Transverse colon (tissue), 4 donors: ENCODE results near the gene NAA35. TPM values are rescaled to one million over a fixed set of nuclear protein-coding genes. Genes with fewer than 3 reads are reported as not detected.

Experiments used
- DNase-seq: peaks from one replicate; pipeline ENCODE4 v3.0.0-alpha.2; 2019
- H3K27ac ChIP-seq, 4 donors: fragments of 200-600 bp; sonication (generic); 2 replicates each; pipeline ENCODE4 v1.5.1; 2016 to 2018; ENCODE audit warnings: inconsistent platforms in 4 of 4
- H3K27me3 ChIP-seq: fragments of 200-600 bp; sonication (generic); 2 replicates; pipeline ENCODE4 v1.5.1; 2017; ENCODE audit warnings: inconsistent platforms
- H3K36me3 ChIP-seq, 4 donors: fragments of 200-600 bp; sonication (generic); 2 replicates each; pipeline ENCODE4 v1.5.1; 2017 to 2019; ENCODE audit warnings: inconsistent platforms in 4 of 4
- H3K4me1 ChIP-seq, 4 donors: fragments of 200-600 bp; sonication (generic); 2 replicates each; pipeline ENCODE4 v1.5.1; 2017 to 2020; ENCODE audit warnings: inconsistent platforms in 4 of 4
- H3K4me3 ChIP-seq, 4 donors: fragments of 200-600 bp; sonication (generic); 1 replicate in 1 of 4; 2 replicates in 3 of 4; pipeline versions ENCODE4 v1.5.1 to v1.6.1; 2017 to 2019; ENCODE audit warnings: inconsistent platforms in 4 of 4
- H3K9me3 ChIP-seq, 2 donors: fragments of 200-600 bp; sonication (generic); 2 replicates each; pipeline ENCODE4 v1.5.1; 2017 to 2019; ENCODE audit warnings: inconsistent platforms in 2 of 2
- EP300 ChIP-seq: sonication (generic); formaldehyde crosslinking; IDR thresholded peaks from one replicate; pipeline ENCODE4 v1.6.1; 2017; ENCODE audit warnings: antibody characterized with exemption, low read depth
- POLR2A ChIP-seq: fragments of 450-650 bp; IDR thresholded peaks from one replicate; pipeline ENCODE4 v1.6.1; 2016; ENCODE audit warnings: antibody characterized with exemption, mild to moderate bottlenecking, moderate library complexity
- POLR2AphosphoS5 ChIP-seq, 3 donors: sonication (generic); formaldehyde crosslinking; IDR thresholded peaks; one replicate each; pipeline ENCODE4 v1.6.1; 2016; ENCODE audit warnings: antibody characterized with exemption in 3 of 3
- WGBS, 2 donors: methylation state at CpG; one replicate each; pipeline ENCODE4 v1.1.5; 2018; ENCODE audit warnings: low coverage in 1 of 2; 5-methylcytosine and 5-hydroxymethylcytosine counted together
- in situ Hi-C, 4 donors: fragments of 200-750 bp; cut with MboI; loops; one replicate each; pipeline versions ENCODE4 v1.15.0 to v1.15.1; 2017; ENCODE audit warnings: low sequenced_read_pairs in 3 of 4, low pct_ligation_motif_present in 1 of 4, low pct_unique_long_range_greater_than_20kb in 1 of 4
- intact Hi-C: fragments of 100-400 bp; cut with DNase I; formaldehyde crosslinking; loops from one replicate; pipeline ENCODE4 v1.15.1; 2023; ENCODE audit warnings: low total_unique reads
- total RNA-seq, 4 donors: library from RNA; depleted of rRNA; stranded (reverse); fragments of >200 nt; gene quantifications; one replicate each; pipeline ENCODE4 v1.1.0, GENCODE V29; 2016
- TF ChIP-seq, protein P1 (sequence below), 5 experiments: fragments of 200-600 bp in 3 of 5; fragments of 450-650 bp in 2 of 5; sonication (generic) in 3 of 5; IDR thresholded peaks; 1 replicate in 2 of 5; 2 replicates in 3 of 5; pipeline ENCODE4 v1.5.1; 2016 to 2017; ENCODE audit warnings: antibody characterized with exemption in 5 of 5, inconsistent platforms in 3 of 5, mild to moderate bottlenecking in 2 of 5, moderate library complexity in 1 of 5

Gene NAA35
- total RNA-seq, 4 donors from 2014 or later: 24.7 to 51.5 (median 34.5) TPM

DNA sequence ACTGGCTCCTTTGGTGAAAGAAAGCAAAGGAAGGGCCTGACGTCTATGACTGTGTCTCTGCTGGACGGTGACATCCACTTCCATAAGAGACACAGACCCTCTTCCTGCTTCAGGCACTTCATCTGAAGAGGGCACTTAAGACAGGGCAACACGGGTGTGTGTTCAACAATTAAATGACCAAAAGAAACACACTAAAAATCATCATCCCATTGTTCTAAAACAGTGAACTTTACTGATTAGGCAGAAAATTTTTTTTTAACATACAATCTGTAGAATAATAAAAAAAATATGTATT lies 99.9 kb downstream of the NAA35 start:
- in situ Hi-C loops (no loop called here), intact Hi-C loops (no loop called here)
- DNase-seq: no peak
- H3K27me3 ChIP-seq: no peaks in the 10 kb centered on the region
- no peaks in the 10 kb centered on the region for H3K36me3 ChIP-seq
- H3K27ac ChIP-seq: no peak overlapping the region
- TF ChIP-seq, protein P1, sequence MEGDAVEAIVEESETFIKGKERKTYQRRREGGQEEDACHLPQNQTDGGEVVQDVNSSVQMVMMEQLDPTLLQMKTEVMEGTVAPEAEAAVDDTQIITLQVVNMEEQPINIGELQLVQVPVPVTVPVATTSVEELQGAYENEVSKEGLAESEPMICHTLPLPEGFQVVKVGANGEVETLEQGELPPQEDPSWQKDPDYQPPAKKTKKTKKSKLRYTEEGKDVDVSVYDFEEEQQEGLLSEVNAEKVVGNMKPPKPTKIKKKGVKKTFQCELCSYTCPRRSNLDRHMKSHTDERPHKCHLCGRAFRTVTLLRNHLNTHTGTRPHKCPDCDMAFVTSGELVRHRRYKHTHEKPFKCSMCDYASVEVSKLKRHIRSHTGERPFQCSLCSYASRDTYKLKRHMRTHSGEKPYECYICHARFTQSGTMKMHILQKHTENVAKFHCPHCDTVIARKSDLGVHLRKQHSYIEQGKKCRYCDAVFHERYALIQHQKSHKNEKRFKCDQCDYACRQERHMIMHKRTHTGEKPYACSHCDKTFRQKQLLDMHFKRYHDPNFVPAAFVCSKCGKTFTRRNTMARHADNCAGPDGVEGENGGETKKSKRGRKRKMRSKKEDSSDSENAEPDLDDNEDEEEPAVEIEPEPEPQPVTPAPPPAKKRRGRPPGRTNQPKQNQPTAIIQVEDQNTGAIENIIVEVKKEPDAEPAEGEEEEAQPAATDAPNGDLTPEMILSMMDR (IDR thresholded peaks at IDR 0.05): no peak
- TF ChIP-seq POLR2AphosphoS5 (IDR thresholded peaks at IDR 0.05) (no peak), POLR2A (no peak), EP300 (no peak)
- H3K4me1 ChIP-seq: peaks cover 0 to 23% (median 4%) of the 10 kb centered on the region in 4 donors
- H3K9me3 ChIP-seq: no peaks in the 10 kb centered on the region
- 62 to 73% methylated on average over 3 of the region's 3 CpGs for WGBS, 2 donors
- no peak overlapping the region for H3K4me3 ChIP-seq

DNA sequence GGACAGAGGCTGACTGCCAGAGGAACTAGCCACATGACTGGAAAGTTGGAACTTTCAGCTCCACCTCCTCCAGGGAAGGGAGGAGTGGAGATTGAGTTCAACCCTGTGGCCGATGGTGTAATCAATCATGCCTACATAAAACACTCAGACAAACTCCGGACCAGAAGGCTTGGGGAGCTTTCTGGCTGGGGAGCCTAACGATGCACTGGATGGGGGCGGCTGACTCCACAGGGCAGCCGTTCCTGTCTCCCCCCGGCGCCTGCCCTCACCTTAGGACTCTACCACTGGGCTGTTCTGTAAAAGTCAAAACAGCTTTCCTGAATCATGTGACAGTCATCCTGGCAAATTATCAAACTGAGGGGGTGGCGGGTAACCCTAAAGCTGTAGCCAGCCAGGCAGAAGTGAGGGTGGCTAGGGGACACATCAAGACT lies 100.4 kb downstream of the NAA35 start:
- Histone ChIP-seq H3K36me3 (no peaks in the 10 kb centered on the region), H3K27ac (peak overlapping the region in 1 of 4 donors; percentile 26), H3K9me3 (no peaks in the 10 kb centered on the region), H3K4me1 (peaks cover 0 to 19% (median 3%) of the 10 kb centered on the region in 4 donors), H3K27me3 (no peaks in the 10 kb centered on the region), H3K4me3 (no peak overlapping the region)
- in situ Hi-C loops (no loop called here), intact Hi-C loops (no loop called here)
- no peak for DNase-seq
- WGBS, 2 donors: 42% methylated on average over 8 of the region's 8 CpGs; no CpG with 5 or more reads in 1 of the 2 donors
- TF ChIP-seq POLR2AphosphoS5 (IDR thresholded peaks at IDR 0.05) (no peak), EP300 (no peak)

DNA sequence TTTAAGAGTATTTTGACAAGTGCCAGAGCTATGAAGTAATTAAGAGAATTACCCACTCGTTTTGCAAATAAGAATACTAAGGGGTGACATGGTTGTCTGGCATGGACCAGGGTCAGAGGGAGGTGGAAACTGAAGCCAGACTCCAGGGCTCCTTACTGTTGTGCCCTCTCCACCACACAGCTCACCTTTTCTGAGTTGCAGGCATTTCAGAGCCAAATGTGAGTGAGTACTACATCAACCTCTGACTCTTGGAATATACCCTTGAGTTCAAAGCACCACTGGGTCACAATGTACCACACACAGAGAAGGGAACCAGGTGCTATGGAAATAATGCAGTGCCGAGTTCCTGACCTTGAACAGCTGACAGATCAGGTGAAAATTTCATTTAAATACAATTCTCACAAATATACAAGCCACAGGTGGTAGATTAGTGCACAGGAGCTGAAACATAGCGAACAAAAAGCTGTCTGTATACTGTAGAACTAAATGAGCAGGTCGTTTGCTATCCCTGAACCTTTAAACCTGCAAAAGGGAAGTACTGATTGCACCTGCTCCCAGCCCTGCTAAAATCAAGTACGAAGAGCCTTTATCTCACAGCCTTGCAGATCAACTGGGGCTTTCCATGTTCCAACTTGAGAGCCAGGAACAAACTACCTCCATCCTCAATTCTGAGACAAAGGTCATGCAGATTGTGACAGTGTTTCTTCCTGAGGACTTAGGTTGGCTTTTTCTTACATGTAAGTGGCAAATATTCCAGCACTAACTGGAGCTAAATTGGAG lies 101.4 kb downstream of the NAA35 start:
- intact Hi-C loops: no loop called here
- Histone ChIP-seq H3K4me1 (peaks cover 0 to 11% (median 3%) of the 10 kb centered on the region in 4 donors), H3K4me3 (no peak overlapping the region), H3K27me3 (no peaks in the 10 kb centered on the region), H3K27ac (peak overlapping the region in 1 of 4 donors; percentile 34), H3K36me3 (no peaks in the 10 kb centered on the region), H3K9me3 (no peaks in the 10 kb centered on the region)
- no peak for DNase-seq
- TF ChIP-seq POLR2A (no peak), EP300 (no peak), POLR2AphosphoS5 (IDR thresholded peaks at IDR 0.05) (no peak)
- TF ChIP-seq, protein P1 (IDR thresholded peaks at IDR 0.05): no peak
- in situ Hi-C loops: no loop called here
- 20 to 35% methylated on average over 5 of the region's 5 CpGs for WGBS, 2 donors

DNA sequence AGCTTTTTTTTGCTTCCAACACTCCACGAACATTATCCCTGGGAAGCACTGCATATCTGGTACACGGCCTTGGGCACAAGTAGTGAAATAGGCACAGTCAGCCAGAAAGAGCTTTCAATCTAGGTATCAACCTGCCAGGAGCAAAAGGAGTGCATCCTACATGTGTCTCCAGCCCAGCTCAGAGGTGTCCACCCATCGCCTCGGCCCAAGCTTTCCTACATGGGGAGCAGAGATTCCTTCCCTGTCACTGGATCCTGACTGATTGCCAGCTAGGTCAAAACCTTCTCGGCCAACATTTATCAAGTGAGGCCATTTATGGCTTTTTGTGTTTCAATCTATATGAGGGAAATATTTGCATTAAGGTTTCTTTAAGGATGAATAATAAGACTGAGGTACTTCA lies 102.6 kb downstream of the NAA35 start:
- H3K36me3 ChIP-seq: no peaks in the 10 kb centered on the region
- H3K27ac ChIP-seq: no peak overlapping the region
- in situ Hi-C loops (no loop called here), intact Hi-C loops (no loop called here)
- no peak overlapping the region for H3K4me3 ChIP-seq
- WGBS, 2 donors: 88 to 100% methylated on average over 1 to 5 of the region's 5 CpGs
- peaks cover 0 to 11% (median 3%) of the 10 kb centered on the region in 4 donors for H3K4me1 ChIP-seq
- no peaks in the 10 kb centered on the region for H3K27me3 ChIP-seq
- TF ChIP-seq EP300 (no peak), POLR2AphosphoS5 (IDR thresholded peaks at IDR 0.05) (no peak), POLR2A (no peak)
- TF ChIP-seq, protein P1 (IDR thresholded peaks at IDR 0.05): no peak
- no peak for DNase-seq
- no peaks in the 10 kb centered on the region for H3K9me3 ChIP-seq

DNA sequence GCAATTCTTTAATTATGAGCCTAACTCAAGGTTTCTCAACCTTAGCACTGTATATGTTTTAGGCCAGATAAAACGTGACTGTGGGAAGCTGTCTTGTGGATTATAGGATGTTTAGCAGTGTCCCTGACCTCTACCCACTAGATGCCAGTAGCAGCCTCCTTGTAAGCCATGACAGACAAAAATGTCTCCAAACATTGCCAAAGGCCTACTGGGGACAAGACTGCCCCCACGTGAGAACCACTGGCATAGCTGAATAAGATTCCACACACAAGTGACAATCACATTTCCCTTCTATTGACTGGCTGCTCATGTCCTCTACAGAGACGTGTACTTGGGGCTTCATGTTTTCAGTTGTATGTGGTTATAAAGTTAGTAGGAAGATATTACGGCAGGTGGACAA lies 103.1 kb downstream of the NAA35 start:
- Histone ChIP-seq H3K4me3 (no peak overlapping the region), H3K4me1 (peaks cover 0 to 11% (median 3%) of the 10 kb centered on the region in 4 donors), H3K9me3 (no peaks in the 10 kb centered on the region), H3K27ac (no peak overlapping the region), H3K27me3 (no peaks in the 10 kb centered on the region), H3K36me3 (no peaks in the 10 kb centered on the region)
- intact Hi-C loops (no loop called here), in situ Hi-C loops (no loop called here)
- 77 to 84% methylated on average over 3 to 4 of the region's 4 CpGs for WGBS, 2 donors
- no peak for DNase-seq
- TF ChIP-seq POLR2AphosphoS5 (IDR thresholded peaks at IDR 0.05) (no peak), EP300 (no peak), POLR2A (no peak)
- TF ChIP-seq, protein P1 (IDR thresholded peaks at IDR 0.05): no peak
